Stomach (tissue), 4 donors: ENCODE data around the gene TAF4.

ENCODE experiments used
- CTCF ChIP-seq, 7 experiments: fragments of 450-650 bp in 4 of 7; fragments of 200-600 bp in 3 of 7; sonication (generic) in 3 of 7; IDR thresholded peaks; one replicate each; pipeline ENCODE4 v1.5.1; 2016 to 2019; ENCODE audit warnings: antibody characterized with exemption in 7 of 7, control low read depth in 2 of 7, mild to moderate bottlenecking in 1 of 7
- POLR2A ChIP-seq, 4 donors: fragments of 450-650 bp; IDR thresholded peaks; one replicate each; pipeline ENCODE4 v1.6.1; 2016; ENCODE audit warnings: antibody characterized with exemption in 4 of 4, control low read depth in 2 of 4, mild to moderate bottlenecking in 1 of 4, moderate library complexity in 1 of 4

DNA sequence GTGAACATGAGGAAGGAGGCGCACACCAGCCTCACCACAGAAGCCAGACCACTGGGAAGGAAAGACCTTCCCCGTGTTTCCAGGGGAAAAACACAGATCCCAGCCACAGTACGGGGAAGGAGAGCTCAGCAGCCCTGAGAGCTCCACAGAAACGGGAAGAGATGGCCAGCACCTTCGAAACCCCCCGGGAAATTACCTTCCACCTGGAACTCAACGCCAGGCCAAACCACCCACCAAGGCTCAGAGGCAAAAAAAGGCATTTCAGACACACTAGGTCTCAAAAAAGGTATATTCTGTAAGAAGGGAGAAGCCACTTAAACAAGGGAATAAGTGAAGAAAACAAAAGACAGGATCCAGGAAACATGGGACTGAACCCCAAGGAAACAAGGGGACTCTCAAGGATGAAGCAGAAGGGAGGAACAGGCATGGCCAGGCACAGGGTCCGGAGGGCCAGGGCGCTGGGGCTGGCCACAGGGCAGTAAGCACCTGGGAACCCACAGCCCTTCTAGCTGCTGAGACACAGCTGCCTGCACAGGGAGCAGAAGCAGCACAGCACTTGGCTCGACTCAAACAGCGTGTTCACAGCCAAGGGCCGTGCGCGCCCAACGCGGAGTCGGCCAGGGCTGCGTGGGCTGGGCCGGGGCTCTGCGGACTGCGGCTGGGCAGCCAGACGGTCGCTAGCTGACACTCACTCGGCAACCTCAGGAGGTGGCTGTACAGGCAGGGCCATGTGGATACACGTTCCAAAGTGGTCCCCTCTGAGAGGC is 44.6 kb downstream of the TAF4 start:
- TF ChIP-seq CTCF (IDR thresholded peaks at IDR 0.05) (no peak), POLR2A (IDR thresholded peaks at IDR 0.05) (no peak)
